ENCODE measurements around the gene TMEM154. TPM values are rescaled to one million over a fixed set of nuclear protein-coding genes. Genes with fewer than 3 reads are reported as not detected.

TMEM154 gene
- total RNA-seq, 2 experiments from 2014 or later, result 13.6 to 16.7 TPM

DNA sequence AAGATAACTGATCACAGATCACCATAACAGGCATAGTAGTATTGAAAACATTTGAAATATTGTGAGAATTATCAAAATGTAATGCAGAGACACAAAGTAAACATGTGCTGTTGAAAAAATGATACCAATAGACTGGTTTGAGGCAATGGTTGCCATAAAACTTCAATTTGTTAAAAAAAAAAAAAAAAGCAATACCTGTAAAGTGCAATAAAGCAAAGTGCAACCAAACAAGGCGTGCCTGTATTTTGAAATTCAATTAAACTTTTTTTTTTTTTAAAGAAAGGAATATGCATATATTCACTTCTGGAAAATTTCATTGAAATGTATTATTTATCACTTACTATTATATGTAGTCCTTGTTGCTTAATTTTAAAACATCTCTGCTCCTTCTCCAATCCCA, 27.7 kb downstream of the TMEM154 start:
- Mint-ChIP-seq H3K4me1 (ENCODE audit: low read depth) (peaks cover 8% of the 10 kb centered on the region), H3K27ac (no peak overlapping the region), H3K9me3 (peaks cover 2% of the 10 kb centered on the region), H3K4me3 (no peak overlapping the region), H3K36me3 (ENCODE audit: low read depth) (peaks cover 85% of the 10 kb centered on the region), H3K27me3 (no peaks in the 10 kb centered on the region)
- H3K9me3 ChIP-seq (ENCODE audit: control insufficient read depth in 1 of 2, insufficient read depth in 1 of 2, low read length in 2 of 2), result peaks cover under 1 to 17% of the 10 kb centered on the region in 2 experiments
- DNase-seq (no peak), ATAC-seq (ENCODE audit: poor library complexity) (no peak)
- no peak overlapping the region for H3K27ac ChIP-seq (ENCODE audit: low read depth in 1 of 2, low read length in 2 of 2)
- TF ChIP-seq, protein P1, sequence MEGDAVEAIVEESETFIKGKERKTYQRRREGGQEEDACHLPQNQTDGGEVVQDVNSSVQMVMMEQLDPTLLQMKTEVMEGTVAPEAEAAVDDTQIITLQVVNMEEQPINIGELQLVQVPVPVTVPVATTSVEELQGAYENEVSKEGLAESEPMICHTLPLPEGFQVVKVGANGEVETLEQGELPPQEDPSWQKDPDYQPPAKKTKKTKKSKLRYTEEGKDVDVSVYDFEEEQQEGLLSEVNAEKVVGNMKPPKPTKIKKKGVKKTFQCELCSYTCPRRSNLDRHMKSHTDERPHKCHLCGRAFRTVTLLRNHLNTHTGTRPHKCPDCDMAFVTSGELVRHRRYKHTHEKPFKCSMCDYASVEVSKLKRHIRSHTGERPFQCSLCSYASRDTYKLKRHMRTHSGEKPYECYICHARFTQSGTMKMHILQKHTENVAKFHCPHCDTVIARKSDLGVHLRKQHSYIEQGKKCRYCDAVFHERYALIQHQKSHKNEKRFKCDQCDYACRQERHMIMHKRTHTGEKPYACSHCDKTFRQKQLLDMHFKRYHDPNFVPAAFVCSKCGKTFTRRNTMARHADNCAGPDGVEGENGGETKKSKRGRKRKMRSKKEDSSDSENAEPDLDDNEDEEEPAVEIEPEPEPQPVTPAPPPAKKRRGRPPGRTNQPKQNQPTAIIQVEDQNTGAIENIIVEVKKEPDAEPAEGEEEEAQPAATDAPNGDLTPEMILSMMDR (IDR thresholded peaks at IDR 0.05), result no peak
- POLR2A ChIA-PET, result no interaction called here
- no peak overlapping the region for H3K4me3 ChIP-seq (ENCODE audit: low read length)
- CTCF ChIA-PET, result no interaction called here
- peaks cover 18% of the 10 kb centered on the region for H3K36me3 ChIP-seq (ENCODE audit: insufficient read depth, low read length)
- H3K27me3 ChIP-seq (ENCODE audit: control insufficient read depth in 1 of 2, insufficient read depth in 2 of 2, low read length in 2 of 2), result no peaks in the 10 kb centered on the region
- intact Hi-C loops (cut with DNase I, micrococcal nuclease), result no loop called here
- peaks cover 12% of the 10 kb centered on the region for H3K4me1 ChIP-seq (ENCODE audit: insufficient read depth, low read length)

GRCh38 chr4:152651473-152652060, 28.2 kb downstream of the TMEM154 start:
- ChIA-PET CTCF (interaction anchor here (0.6 kb wide), 1 partner anchor 736 kb away, joined by 3 read pairs; no protein-coding TSS in a partner anchor), POLR2A (no interaction called here)
- ATAC-seq (ENCODE audit: poor library complexity) (no peak), DNase-seq (no peak)
- H3K36me3 ChIP-seq (ENCODE audit: insufficient read depth, low read length), result peaks cover 22% of the 10 kb centered on the region
- intact Hi-C loops (cut with DNase I, micrococcal nuclease), result no loop called here
- no peaks in the 10 kb centered on the region for H3K27me3 ChIP-seq (ENCODE audit: control insufficient read depth in 1 of 2, insufficient read depth in 2 of 2, low read length in 2 of 2)
- Mint-ChIP-seq H3K9me3 (peaks cover 2% of the 10 kb centered on the region), H3K27me3 (no peaks in the 10 kb centered on the region), H3K27ac (no peak overlapping the region), H3K4me3 (no peak overlapping the region), H3K4me1 (ENCODE audit: low read depth) (peaks cover 8% of the 10 kb centered on the region), H3K36me3 (ENCODE audit: low read depth) (peaks cover 85% of the 10 kb centered on the region)
- H3K4me3 ChIP-seq (ENCODE audit: low read length), result no peak overlapping the region
- H3K9me3 ChIP-seq (ENCODE audit: control insufficient read depth in 1 of 2, insufficient read depth in 1 of 2, low read length in 2 of 2), result peaks cover 0 to 14% of the 10 kb centered on the region in 2 experiments
- peaks cover 12% of the 10 kb centered on the region for H3K4me1 ChIP-seq (ENCODE audit: insufficient read depth, low read length)
- TF ChIP-seq, protein P1 (IDR thresholded peaks at IDR 0.05), result no peak
- H3K27ac ChIP-seq (ENCODE audit: low read depth in 1 of 2, low read length in 2 of 2), result no peak overlapping the region

DNA sequence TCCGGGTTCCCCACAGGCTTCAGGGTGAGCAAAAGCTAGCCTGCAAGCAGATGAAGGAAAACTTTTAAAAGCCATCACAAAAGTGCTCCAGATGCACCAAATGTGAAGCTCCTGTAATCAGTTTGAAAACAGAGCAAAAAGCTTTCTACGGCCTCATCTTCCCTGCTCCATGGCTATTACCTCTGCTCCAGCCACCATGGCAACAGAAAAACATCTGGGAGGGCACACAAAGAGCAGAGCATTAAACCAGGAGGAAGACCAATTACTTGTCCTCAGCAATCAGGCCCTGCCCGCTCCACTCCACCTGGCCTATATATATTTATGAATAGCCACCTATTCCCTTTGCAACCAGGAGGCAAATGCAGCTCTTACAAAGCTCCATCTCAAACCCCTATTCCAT, 33.6 kb downstream of the TMEM154 start:
- H3K9me3 Mint-ChIP-seq, result no peaks in the 10 kb centered on the region
- no peaks in the 10 kb centered on the region for H3K27me3 Mint-ChIP-seq
- H3K4me3 Mint-ChIP-seq, result no peak overlapping the region
- no peaks in the 10 kb centered on the region for H3K9me3 ChIP-seq (ENCODE audit: control insufficient read depth in 1 of 2, insufficient read depth in 1 of 2, low read length in 2 of 2)
- peaks cover 72% of the 10 kb centered on the region for H3K36me3 Mint-ChIP-seq (ENCODE audit: low read depth)
- H3K4me1 Mint-ChIP-seq (ENCODE audit: low read depth), result peaks cover 22% of the 10 kb centered on the region
- intact Hi-C loops (cut with DNase I, micrococcal nuclease), result no loop called here
- no peak overlapping the region for H3K4me3 ChIP-seq (ENCODE audit: low read length)
- ChIA-PET CTCF (interaction anchor here (0.8 kb wide), 1 partner anchor 192 kb away, joined by 3 read pairs; no protein-coding TSS in a partner anchor), POLR2A (no interaction called here)
- peaks cover 34% of the 10 kb centered on the region for H3K36me3 ChIP-seq (ENCODE audit: insufficient read depth, low read length)
- peak overlapping the region; percentile 6 for H3K27ac Mint-ChIP-seq
- H3K27me3 ChIP-seq (ENCODE audit: control insufficient read depth in 1 of 2, insufficient read depth in 2 of 2, low read length in 2 of 2), result no peaks in the 10 kb centered on the region
- peaks cover 16% of the 10 kb centered on the region for H3K4me1 ChIP-seq (ENCODE audit: insufficient read depth, low read length)
- TF ChIP-seq, protein P1 (IDR thresholded peaks at IDR 0.05), result no peak
- H3K27ac ChIP-seq (ENCODE audit: low read depth in 1 of 2, low read length in 2 of 2), result no peak overlapping the region
- ATAC-seq (ENCODE audit: poor library complexity) (no peak), DNase-seq (no peak)
